HFFc6 (cell line): ENCODE results near the gene HMGA1. TPM values are rescaled to one million over a fixed set of nuclear protein-coding genes. Genes with fewer than 3 reads are reported as not detected.

Experiments
- DNase-seq: peaks from one replicate; pipeline ENCODE4 v3.0.0-alpha.2; 2018
- H3K27ac Mint-ChIP-seq: 2 replicates; pipeline ENCODE4 v1.8.0; 2020; ENCODE audit warnings: mild to moderate bottlenecking, mixed read lengths
- H3K27me3 Mint-ChIP-seq: 2 replicates; pipeline ENCODE4 v1.8.0; 2021; ENCODE audit warnings: mild to moderate bottlenecking, moderate library complexity, mixed read lengths; ENCODE audit not compliant: insufficient read depth
- H3K36me3 Mint-ChIP-seq: 2 replicates; pipeline ENCODE4 v1.8.0; 2021; ENCODE audit warnings: low read depth, mixed read lengths
- H3K4me1 Mint-ChIP-seq: 2 replicates; pipeline ENCODE4 v1.8.0; 2020; ENCODE audit warnings: low read depth, mixed read lengths
- H3K4me3 Mint-ChIP-seq: 2 replicates; pipeline ENCODE4 v1.8.0; 2020; ENCODE audit warnings: mild to moderate bottlenecking, moderate library complexity, mixed read lengths
- H3K9me3 Mint-ChIP-seq: 2 replicates; pipeline ENCODE4 v1.8.0; 2020; ENCODE audit warnings: mild to moderate bottlenecking, mixed read lengths
- total RNA-seq, 6 experiments: library from RNA; stranded (reverse); fragmentation: NEBNext Ultra II Directional; extraction: Animal tissue kit (Norgen Biotek cat#: 25700); gene quantifications; 2 replicates in 1 of 6; 3 replicates in 5 of 6; pipeline ENCODE4 v1.2.3, GENCODE V29; 2021
- TF ChIP-seq, protein P1 (sequence below): fragments of 200-600 bp; sonication (generic); IDR thresholded peaks from 2 replicates; pipeline ENCODE4 v1.5.0; 2021; ENCODE audit warnings: antibody characterized with exemption, mild to moderate bottlenecking

HMGA1 gene
- total RNA-seq, 6 experiments from 2014 or later, result 687 to 1,047 (median 1,018) TPM

DNA sequence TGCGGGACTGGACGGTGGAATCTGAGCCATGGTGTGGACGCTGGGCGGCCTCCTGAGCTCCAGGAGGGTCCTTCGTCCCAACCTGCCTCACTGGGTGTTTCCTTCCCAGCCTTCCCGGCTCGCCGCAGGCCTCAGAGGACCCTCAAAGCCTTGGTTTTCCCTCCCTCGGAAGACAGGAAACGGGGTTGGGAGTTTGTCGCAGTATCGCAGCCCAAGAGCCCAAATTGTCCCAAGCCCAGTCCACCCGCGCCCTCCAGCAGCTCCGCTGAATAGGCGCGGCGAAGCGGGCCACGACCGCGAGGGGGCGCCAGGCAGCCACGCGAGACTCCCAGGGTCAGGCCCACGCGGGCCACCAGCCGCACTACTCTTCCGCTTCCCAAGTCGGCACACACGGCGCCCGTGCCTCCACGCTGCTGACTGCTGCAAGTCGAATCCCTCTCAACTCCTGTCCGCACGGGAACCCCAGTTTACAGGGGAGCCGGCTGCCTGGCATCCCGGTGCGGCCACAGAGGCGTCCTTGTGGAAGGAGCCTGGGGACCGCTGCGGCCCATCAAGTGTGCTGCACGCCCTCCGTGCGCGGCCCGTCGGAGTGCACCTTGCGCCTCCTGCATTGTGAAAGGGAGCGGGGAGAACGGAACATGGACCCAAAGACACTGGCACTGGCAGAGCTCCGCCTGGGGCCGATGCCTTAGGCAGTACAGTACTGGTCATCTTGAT, 40.4 kb upstream of the HMGA1 start:
- DNase-seq, result peak; percentile 49
- H3K36me3 Mint-ChIP-seq, result no peaks in the 10 kb centered on the region
- TF ChIP-seq, protein P1, sequence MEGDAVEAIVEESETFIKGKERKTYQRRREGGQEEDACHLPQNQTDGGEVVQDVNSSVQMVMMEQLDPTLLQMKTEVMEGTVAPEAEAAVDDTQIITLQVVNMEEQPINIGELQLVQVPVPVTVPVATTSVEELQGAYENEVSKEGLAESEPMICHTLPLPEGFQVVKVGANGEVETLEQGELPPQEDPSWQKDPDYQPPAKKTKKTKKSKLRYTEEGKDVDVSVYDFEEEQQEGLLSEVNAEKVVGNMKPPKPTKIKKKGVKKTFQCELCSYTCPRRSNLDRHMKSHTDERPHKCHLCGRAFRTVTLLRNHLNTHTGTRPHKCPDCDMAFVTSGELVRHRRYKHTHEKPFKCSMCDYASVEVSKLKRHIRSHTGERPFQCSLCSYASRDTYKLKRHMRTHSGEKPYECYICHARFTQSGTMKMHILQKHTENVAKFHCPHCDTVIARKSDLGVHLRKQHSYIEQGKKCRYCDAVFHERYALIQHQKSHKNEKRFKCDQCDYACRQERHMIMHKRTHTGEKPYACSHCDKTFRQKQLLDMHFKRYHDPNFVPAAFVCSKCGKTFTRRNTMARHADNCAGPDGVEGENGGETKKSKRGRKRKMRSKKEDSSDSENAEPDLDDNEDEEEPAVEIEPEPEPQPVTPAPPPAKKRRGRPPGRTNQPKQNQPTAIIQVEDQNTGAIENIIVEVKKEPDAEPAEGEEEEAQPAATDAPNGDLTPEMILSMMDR, result peak; percentile 99
- H3K9me3 Mint-ChIP-seq, result no peaks in the 10 kb centered on the region
- H3K27ac Mint-ChIP-seq, result no peak overlapping the region
- no peaks in the 10 kb centered on the region; the same call in 1 of the 2 replicates for H3K27me3 Mint-ChIP-seq
- H3K4me1 Mint-ChIP-seq, result peaks cover 15% of the 10 kb centered on the region
- peak overlapping the region; percentile 88 for H3K4me3 Mint-ChIP-seq

DNA sequence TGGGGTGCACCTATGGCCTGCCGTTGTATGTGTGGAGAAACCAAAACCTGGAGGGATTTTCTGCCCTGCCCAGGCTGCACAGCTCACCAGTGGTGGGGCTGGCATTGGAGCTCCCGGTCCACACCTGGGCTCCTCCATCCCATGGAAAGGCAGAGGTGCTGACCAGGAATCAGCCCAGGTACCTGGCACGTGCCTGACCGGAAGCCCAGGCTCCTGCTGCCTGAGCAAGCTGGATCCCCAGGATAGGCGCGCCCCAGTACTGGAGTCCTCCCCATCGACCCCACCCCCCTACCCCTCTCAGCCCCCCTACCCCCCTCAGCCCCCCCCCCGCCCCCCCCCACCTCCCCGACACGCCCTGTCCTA, 39.9 kb upstream of the HMGA1 start:
- no peak for DNase-seq
- TF ChIP-seq, protein P1, result no peak
- Mint-ChIP-seq H3K36me3 (peaks cover 3% of the 10 kb centered on the region; the same call in 1 of the 2 replicates), H3K4me1 (peaks cover 20% of the 10 kb centered on the region), H3K27ac (no peak overlapping the region), H3K9me3 (peaks cover 1% of the 10 kb centered on the region; the same call in 1 of the 2 replicates), H3K4me3 (peak overlapping the region; percentile 88), H3K27me3 (no peaks in the 10 kb centered on the region; the same call in 1 of the 2 replicates)

DNA sequence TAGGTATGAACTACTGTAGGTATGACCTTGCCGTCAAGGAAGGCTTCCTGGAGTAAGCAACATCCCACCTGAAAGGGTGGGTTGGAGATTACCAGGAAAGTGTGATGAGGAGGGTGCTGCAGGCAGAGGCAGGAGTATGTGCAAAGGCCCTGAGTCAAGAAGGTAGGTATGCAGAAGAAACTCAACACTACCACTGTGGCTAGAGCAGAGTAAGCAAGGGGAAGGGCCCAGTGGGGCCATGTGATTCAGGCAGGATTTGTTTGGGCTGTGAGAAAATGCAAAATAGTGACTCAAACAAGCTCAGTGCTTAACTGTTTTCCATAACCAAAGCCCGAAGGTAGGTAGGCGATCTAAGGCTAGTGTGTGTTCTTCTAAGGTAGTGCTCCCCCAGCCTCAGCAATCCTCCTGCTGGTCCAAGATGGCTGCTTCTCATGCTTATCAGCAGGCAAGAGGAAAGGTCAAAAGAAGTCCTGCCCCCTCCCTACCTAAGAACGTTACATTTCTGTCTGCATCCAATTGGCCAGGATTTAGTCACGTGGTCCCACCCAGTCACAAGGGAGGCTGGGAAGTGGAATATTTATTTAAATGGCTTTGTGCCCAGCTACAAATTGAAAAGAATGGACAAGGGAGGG, 36.2 kb upstream of the HMGA1 start:
- Mint-ChIP-seq H3K27me3 (no peaks in the 10 kb centered on the region; the same call in 1 of the 2 replicates), H3K9me3 (peaks cover 3% of the 10 kb centered on the region; the same call in 1 of the 2 replicates)

DNA sequence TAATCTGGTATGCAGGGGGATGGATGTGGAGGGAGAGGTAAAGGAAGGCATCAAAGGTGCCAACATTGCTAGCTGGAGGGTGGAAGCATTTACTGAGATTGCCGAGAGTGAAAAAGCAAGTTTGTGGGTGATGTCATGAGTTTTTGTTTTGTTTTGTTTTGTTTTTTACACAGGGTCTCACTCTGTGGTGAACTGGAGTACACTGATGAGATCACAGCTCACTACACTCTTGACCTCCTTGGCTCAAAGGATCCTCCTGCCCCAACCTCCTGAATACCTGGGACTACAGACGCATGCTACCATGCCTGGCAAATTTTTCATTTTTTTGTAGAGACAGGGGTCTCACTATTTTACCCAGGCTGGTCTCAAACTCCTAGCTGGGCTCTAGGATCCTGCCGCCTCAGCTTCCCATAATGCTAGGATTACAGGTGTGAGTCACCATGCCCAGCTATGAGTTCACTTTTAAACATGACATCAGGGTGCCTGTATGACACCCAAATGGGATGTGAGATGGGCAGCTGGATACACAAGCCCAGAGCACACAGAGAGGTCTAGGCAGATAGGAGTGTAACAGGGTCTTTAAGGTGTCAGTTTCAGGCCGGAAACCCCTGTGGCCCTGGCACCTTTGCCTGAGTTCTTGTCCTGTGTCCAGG, 35.1 kb upstream of the HMGA1 start:
- no peak overlapping the region for H3K4me3 Mint-ChIP-seq

More for the DNA sequence above, 36.2 kb upstream of the HMGA1 start:
- peaks cover 23% of the 10 kb centered on the region for H3K4me1 Mint-ChIP-seq
- H3K36me3 Mint-ChIP-seq, result peaks cover 5% of the 10 kb centered on the region; the same call in 1 of the 2 replicates
- no peak overlapping the region for H3K27ac Mint-ChIP-seq
- DNase-seq, result no peak
- no peak overlapping the region for H3K4me3 Mint-ChIP-seq
- TF ChIP-seq, protein P1, result no peak

More for the DNA sequence above, 35.1 kb upstream of the HMGA1 start:
- no peak for DNase-seq
- H3K36me3 Mint-ChIP-seq, result peaks cover 5% of the 10 kb centered on the region; the same call in 1 of the 2 replicates
- no peak overlapping the region for H3K27ac Mint-ChIP-seq
- H3K9me3 Mint-ChIP-seq, result peaks cover 3% of the 10 kb centered on the region; the same call in 1 of the 2 replicates
- H3K4me1 Mint-ChIP-seq, result peaks cover 20% of the 10 kb centered on the region
- TF ChIP-seq, protein P1, result no peak
- H3K27me3 Mint-ChIP-seq, result no peaks in the 10 kb centered on the region; the same call in 1 of the 2 replicates
